ENCODE measurements around the gene VWA5B1.

Gene VWA5B1

GRCh38 chr1:20365421-20366055 lies 74.9 kb downstream of the VWA5B1 start:
- no peak overlapping the region for H3K4me3 ChIP-seq (replicated peaks in 1 of 2; ENCODE audit: low read depth in 2 of 2, low read length in 2 of 2)
- TF ChIP-seq, protein P1, sequence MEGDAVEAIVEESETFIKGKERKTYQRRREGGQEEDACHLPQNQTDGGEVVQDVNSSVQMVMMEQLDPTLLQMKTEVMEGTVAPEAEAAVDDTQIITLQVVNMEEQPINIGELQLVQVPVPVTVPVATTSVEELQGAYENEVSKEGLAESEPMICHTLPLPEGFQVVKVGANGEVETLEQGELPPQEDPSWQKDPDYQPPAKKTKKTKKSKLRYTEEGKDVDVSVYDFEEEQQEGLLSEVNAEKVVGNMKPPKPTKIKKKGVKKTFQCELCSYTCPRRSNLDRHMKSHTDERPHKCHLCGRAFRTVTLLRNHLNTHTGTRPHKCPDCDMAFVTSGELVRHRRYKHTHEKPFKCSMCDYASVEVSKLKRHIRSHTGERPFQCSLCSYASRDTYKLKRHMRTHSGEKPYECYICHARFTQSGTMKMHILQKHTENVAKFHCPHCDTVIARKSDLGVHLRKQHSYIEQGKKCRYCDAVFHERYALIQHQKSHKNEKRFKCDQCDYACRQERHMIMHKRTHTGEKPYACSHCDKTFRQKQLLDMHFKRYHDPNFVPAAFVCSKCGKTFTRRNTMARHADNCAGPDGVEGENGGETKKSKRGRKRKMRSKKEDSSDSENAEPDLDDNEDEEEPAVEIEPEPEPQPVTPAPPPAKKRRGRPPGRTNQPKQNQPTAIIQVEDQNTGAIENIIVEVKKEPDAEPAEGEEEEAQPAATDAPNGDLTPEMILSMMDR (IDR thresholded peaks at IDR 0.05; ENCODE audit: low read depth, low read length), result no peak
- DNase-seq (ENCODE audit: low read depth in 2 of 2), result no peak

- TF ChIP-seq, protein P1 (IDR thresholded peaks at IDR 0.05; ENCODE audit: low read depth, low read length), result no peak
- peak in 1 of 2 donors; percentile 11 for DNase-seq (ENCODE audit: low read depth in 2 of 2)
- no peak overlapping the region for H3K4me3 ChIP-seq (replicated peaks in 1 of 2; ENCODE audit: low read depth in 2 of 2, low read length in 2 of 2)
These were observed 75.4 kb downstream of the VWA5B1 start for GRCh38 chr1:20366056-20366462.

DNA sequence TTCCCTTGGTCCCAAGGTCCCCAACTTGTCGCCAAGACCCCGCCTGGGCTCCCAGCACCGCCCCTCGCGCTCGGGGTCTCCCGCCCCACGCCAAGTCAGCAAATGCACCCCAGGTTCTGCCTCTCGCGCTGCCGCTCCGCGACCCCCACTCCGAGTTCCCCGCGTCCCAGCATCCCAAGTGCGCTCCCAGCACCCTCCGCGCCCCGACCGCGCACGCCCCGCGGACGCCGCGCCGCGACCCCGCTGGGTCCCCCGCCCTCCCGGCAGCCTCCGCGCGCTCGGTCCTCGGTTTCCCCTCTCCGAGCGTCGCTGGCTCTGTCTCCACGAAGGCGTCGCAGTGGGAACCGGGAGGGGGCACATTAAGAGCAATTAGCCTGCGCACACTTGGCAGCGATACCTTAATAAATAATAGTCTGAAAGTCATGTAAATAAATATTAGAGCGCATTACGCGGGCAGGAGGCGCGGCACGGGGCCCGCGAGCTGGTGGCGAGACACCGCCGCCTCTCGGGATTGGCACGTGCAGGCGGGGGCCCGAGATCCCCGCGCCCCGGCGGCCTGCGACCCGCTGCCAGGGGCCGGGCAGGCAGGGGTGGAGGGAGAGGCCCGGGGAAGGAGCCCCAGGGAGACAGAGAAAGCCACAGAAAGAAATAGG lies 75.9 kb downstream of the VWA5B1 start:
- TF ChIP-seq, protein P1 (IDR thresholded peaks at IDR 0.05; ENCODE audit: low read depth, low read length), result no peak
- peak overlapping the region in 1 of 2 donors; percentile 8 for H3K4me3 ChIP-seq (replicated peaks in 1 of 2; ENCODE audit: low read depth in 2 of 2, low read length in 2 of 2)
- DNase-seq (ENCODE audit: low read depth in 2 of 2), result no peak

DNA sequence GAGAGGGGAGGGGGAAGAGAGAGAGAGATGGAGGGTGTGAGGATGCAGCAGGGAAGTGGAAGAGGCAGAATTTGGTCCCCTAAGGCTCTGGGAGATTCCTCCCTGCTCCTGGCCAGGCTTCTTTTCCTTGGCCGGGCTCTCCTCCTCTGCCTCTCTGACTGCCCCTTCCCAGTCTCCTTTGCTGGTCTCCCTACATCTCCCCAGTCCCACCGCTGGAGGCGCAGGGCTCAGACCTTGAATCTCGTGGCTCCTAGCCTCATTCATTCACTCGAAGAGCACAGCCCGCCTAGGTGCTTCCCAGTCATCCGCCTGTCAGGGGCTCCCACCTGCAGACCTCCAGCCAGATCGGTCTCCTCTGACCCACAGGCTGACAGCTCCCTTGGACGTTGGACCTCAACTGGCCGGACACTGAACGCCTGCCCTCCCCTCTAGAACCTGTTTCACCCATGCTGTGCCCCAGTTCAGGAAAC lies 76.5 kb downstream of the VWA5B1 start:
- TF ChIP-seq, protein P1 (IDR thresholded peaks at IDR 0.05; ENCODE audit: low read depth, low read length), result peak; percentile 71
- H3K4me3 ChIP-seq (replicated peaks in 1 of 2; ENCODE audit: low read depth in 2 of 2, low read length in 2 of 2), result no peak overlapping the region
- peak; percentile 52 to 57 for DNase-seq (ENCODE audit: low read depth in 2 of 2)

GRCh38 chr1:20367626-20368025 lies 77.0 kb downstream of the VWA5B1 start:
- no peak overlapping the region for H3K4me3 ChIP-seq (replicated peaks in 1 of 2; ENCODE audit: low read depth in 2 of 2, low read length in 2 of 2)
- DNase-seq (ENCODE audit: low read depth in 2 of 2), result no peak

DNA sequence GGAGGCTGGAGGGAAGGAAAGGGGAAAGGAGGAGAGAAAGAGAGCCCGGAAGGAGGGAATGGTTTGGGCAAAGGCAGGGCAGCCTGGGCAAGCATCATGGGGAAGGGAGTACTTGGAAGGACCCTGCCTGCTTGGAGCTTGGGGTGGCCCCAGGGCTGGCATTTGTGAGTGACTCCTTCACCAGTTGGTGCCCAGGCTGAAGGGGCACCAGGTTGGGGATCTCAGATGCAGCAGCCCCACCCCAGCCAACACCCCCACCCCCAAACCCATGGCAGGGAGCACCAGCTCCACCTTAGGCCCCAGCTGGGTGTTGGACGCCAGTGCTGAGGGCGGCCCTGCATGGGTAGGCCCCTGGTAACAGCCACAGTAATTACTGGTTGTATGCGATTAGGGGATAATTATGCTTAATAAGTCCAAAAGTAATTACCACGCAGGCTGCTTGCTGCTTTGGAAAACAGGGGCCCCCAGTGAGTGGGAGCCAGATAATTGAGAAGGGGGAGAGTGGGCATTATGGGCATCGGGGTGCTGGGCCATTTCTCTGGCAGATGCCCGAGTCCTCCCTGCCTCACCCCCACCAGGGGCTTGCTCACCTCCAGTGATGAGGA lies 78.3 kb downstream of the VWA5B1 start:
- H3K4me3 ChIP-seq (replicated peaks in 1 of 2; ENCODE audit: low read depth in 2 of 2, low read length in 2 of 2), result no peak overlapping the region
- DNase-seq (ENCODE audit: low read depth in 2 of 2), result no peak
- TF ChIP-seq, protein P1 (IDR thresholded peaks at IDR 0.05; ENCODE audit: low read depth, low read length), result no peak

More at GRCh38 chr1:20367626-20368025, 77.0 kb downstream of the VWA5B1 start:
- TF ChIP-seq, protein P1 (IDR thresholded peaks at IDR 0.05; ENCODE audit: low read depth, low read length), result no peak

Data from cardiac fibroblast (primary cell).